Body of pancreas (tissue), 4 donors: ENCODE measurements around the gene GRIK1.

Source experiments
- CTCF ChIP-seq, 7 experiments: fragments of 450-650 bp in 4 of 7; fragments of 200-600 bp in 3 of 7; sonication (generic) in 3 of 7; IDR thresholded peaks; one replicate each; pipeline ENCODE4 v1.5.1; 2016 to 2019; ENCODE audit warnings: antibody characterized with exemption in 7 of 7
- POLR2A ChIP-seq, 3 donors: fragments of 450-650 bp; IDR thresholded peaks; one replicate each; pipeline ENCODE4 v1.6.1; 2016; ENCODE audit warnings: antibody characterized with exemption in 3 of 3, mild to moderate bottlenecking in 2 of 3

GRCh38 chr21:29637553-29637952, 302.2 kb downstream of the GRIK1 start:
- no peak for TF ChIP-seq POLR2A (IDR thresholded peaks at IDR 0.05)
- no peak for TF ChIP-seq CTCF (IDR thresholded peaks at IDR 0.05)
